Keratinocyte (primary cell): ENCODE measurements around the gene SWSAP1.

Experiments used
- EZH2 ChIP-seq: IDR thresholded peaks from one replicate; pipeline ENCODE4 v1.6.1; 2012; ENCODE audit warnings: inconsistent platforms, mild to moderate bottlenecking, low read length, moderate library complexity
- TF ChIP-seq, protein P1 (sequence below), 3 experiments: IDR thresholded peaks in 1 of 3; conservative IDR thresholded peaks in 1 of 3; optimal IDR thresholded peaks in 1 of 3; 2 replicates in 2 of 3; 3 replicates in 1 of 3; pipeline versions ENCODE3 to v1.5.1; 2011; ENCODE audit warnings: low read length in 3 of 3, mild to moderate bottlenecking in 3 of 3, moderate library complexity in 2 of 3, control low read depth in 1 of 3, inconsistent platforms in 1 of 3; ENCODE audit not compliant: insufficient read depth in 2 of 3; ENCODE audit errors: extremely low read depth in 1 of 3

GRCh38 chr19:11338121-11338520, 36.3 kb upstream of the SWSAP1 start:
- TF ChIP-seq, protein P1, sequence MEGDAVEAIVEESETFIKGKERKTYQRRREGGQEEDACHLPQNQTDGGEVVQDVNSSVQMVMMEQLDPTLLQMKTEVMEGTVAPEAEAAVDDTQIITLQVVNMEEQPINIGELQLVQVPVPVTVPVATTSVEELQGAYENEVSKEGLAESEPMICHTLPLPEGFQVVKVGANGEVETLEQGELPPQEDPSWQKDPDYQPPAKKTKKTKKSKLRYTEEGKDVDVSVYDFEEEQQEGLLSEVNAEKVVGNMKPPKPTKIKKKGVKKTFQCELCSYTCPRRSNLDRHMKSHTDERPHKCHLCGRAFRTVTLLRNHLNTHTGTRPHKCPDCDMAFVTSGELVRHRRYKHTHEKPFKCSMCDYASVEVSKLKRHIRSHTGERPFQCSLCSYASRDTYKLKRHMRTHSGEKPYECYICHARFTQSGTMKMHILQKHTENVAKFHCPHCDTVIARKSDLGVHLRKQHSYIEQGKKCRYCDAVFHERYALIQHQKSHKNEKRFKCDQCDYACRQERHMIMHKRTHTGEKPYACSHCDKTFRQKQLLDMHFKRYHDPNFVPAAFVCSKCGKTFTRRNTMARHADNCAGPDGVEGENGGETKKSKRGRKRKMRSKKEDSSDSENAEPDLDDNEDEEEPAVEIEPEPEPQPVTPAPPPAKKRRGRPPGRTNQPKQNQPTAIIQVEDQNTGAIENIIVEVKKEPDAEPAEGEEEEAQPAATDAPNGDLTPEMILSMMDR (optimal IDR thresholded peaks at IDR 0.05 in 1 of 3, IDR thresholded peaks at IDR 0.05 in 1 of 3, conservative IDR thresholded peaks at IDR 0.05 in 1 of 3; ENCODE audit: extremely low read depth in 1 of 3, insufficient read depth in 2 of 3, low read length in 3 of 3) = no peak
- no peak for TF ChIP-seq EZH2
